SK-N-SH treated with all-trans-retinoic acid at 6 μM for 48 hours (cell line): ENCODE data around the gene PRR14L.
"Not testable (repeated sequence)": the region's sequence is repeated elsewhere in the genome, so short reads cannot be mapped to it uniquely, and the experiment has no call there.

Experiments
- ARNTL ChIP-seq: fragments of 450-650 bp; formaldehyde crosslinking; IDR thresholded peaks from 2 replicates; pipeline ENCODE4 v1.5.0; 2020; ENCODE audit warnings: low read depth, mild to moderate bottlenecking, moderate library complexity, borderline replicate concordance
- CSRNP3 ChIP-seq: fragments of 250-450 bp; sonication (Bioruptor Pico); IDR thresholded peaks from 2 replicates; pipeline ENCODE4 v1.5.1; 2021; ENCODE audit warnings: mild to moderate bottlenecking, moderate library complexity
- ESRRG ChIP-seq: fragments of 250-450 bp; sonication (Bioruptor Pico); IDR thresholded peaks from 2 replicates; pipeline ENCODE4 v1.6.1; 2021; ENCODE audit warnings: mild to moderate bottlenecking
- POU6F1 ChIP-seq: fragments of 250-450 bp; sonication (Bioruptor Pico); IDR thresholded peaks from 2 replicates; pipeline ENCODE4 v1.8.0; 2021; ENCODE audit warnings: low read depth, mild to moderate bottlenecking, moderate library complexity, borderline replicate concordance
- ZC3H10 ChIP-seq: fragments of 250-450 bp; sonication (Bioruptor Pico); IDR thresholded peaks from 2 replicates; pipeline ENCODE4 v1.5.1; 2021; ENCODE audit warnings: mild to moderate bottlenecking, moderate library complexity
- ZFP30 ChIP-seq: fragments of 450-650 bp; formaldehyde crosslinking; IDR thresholded peaks from 2 replicates; pipeline ENCODE4 v1.5.0; 2022; ENCODE audit warnings: mild to moderate bottlenecking, moderate library complexity
- ZNF565 ChIP-seq: fragments of 450-650 bp; formaldehyde crosslinking; conservative IDR thresholded peaks from 2 replicates; pipeline ENCODE4 v1.5.0; 2020; ENCODE audit warnings: low read depth, mild to moderate bottlenecking, moderate library complexity

- not testable (repeated sequence) for TF ChIP-seq ZC3H10 (CRISPR knock-in tag); POU6F1; CSRNP3; ARNTL (CRISPR knock-in tag); ZNF565 (CRISPR knock-in tag); ZFP30 (CRISPR knock-in tag); ESRRG
These were observed 81.1 kb downstream of the PRR14L start for GRCh38 chr22:31668849-31669248.
